ENCODE data around the gene PI3.

- TF ChIP-seq CTCF (IDR thresholded peaks at IDR 0.05; ENCODE audit: low read depth, low read length) (no peak), EZH2phosphoT487 (IDR thresholded peaks at IDR 0.05; ENCODE audit: low read depth) (no peak)
These were observed 15.2 kb downstream of the PI3 start for GRCh38 chr20:45189861-45190260.

Data from OCI-LY3 (cell line).